Heart left ventricle (tissue), 16 donors: ENCODE results near the gene IGBP1. TPM values are rescaled to one million over a fixed set of nuclear protein-coding genes. Genes with fewer than 3 reads are reported as not detected.

ENCODE experiments used
- ATAC-seq, 4 donors: fragments of 200-7000 bp; cut with Tn5 transposase; one replicate each; pipeline ENCODE4 v1.9.1; 2020 to 2022; ENCODE audit warnings: moderate library complexity in 4 of 4, mild to moderate bottlenecking in 3 of 4, moderate number of reproducible peaks in 1 of 4
- DNase-seq, 5 donors: peaks; one replicate each; pipeline ENCODE4 v3.0.0-alpha.2; 2020
- H3K27ac ChIP-seq, 12 donors: fragments of 200-600 bp; sonication (generic) in 4 of 12; one replicate each; pipeline versions ENCODE4 v1.5.0 to v1.8.0; 2016 to 2022; ENCODE audit warnings: mild to moderate bottlenecking in 2 of 12
- H3K27me3 ChIP-seq, 9 donors: fragments of 200-600 bp; sonication (generic) in 2 of 9; one replicate each; pipeline versions ENCODE4 v1.5.1 to v1.8.0; 2016 to 2022; ENCODE audit warnings: mild to moderate bottlenecking in 3 of 9
- H3K36me3 ChIP-seq, 9 donors: fragments of 200-600 bp; sonication (generic) in 2 of 9; one replicate each; pipeline versions ENCODE4 v1.5.0 to v1.8.0; 2018 to 2022; ENCODE audit warnings: mild to moderate bottlenecking in 2 of 9
- H3K4me1 ChIP-seq, 12 donors: fragments of 200-600 bp; sonication (generic) in 4 of 12; one replicate each; pipeline versions ENCODE4 v1.5.0 to v1.8.0; 2016 to 2022; ENCODE audit warnings: mild to moderate bottlenecking in 3 of 12
- H3K4me3 ChIP-seq, 12 donors: fragments of 200-600 bp; sonication (generic) in 4 of 12; one replicate each; pipeline versions ENCODE4 v1.5.0 to v1.8.0; 2017 to 2022; ENCODE audit warnings: mild to moderate bottlenecking in 9 of 12, moderate library complexity in 4 of 12
- H3K9me3 ChIP-seq, 12 donors: fragments of 200-600 bp; sonication (generic) in 4 of 12; one replicate each; pipeline versions ENCODE4 v1.5.0 to v1.8.0; 2016 to 2022; ENCODE audit warnings: mild to moderate bottlenecking in 1 of 12
- CTCF ChIP-seq, 12 donors: fragments of 200-600 bp; sonication (generic) in 4 of 12; IDR thresholded peaks; one replicate each; pipeline versions ENCODE4 v1.5.0 to v1.8.0; 2018 to 2022; ENCODE audit warnings: antibody characterized with exemption in 12 of 12, mild to moderate bottlenecking in 5 of 12
- POLR2A ChIP-seq, 2 donors: fragments of 450-650 bp; IDR thresholded peaks; one replicate each; pipeline ENCODE4 v1.6.1; 2017; ENCODE audit warnings: antibody characterized with exemption in 2 of 2, mild to moderate bottlenecking in 2 of 2, moderate library complexity in 2 of 2
- WGBS, 4 donors: extraction: QIAGEN DNeasy Blood & Tissue Kit in 2 of 4; methylation state at CpG; one replicate each; pipeline versions ENCODE4 v1.1.5 to v1.1.7; 2013 to 2018; 5-methylcytosine and 5-hydroxymethylcytosine counted together
- intact Hi-C, 10 donors: fragments of 100-400 bp; cut with DNase I; formaldehyde crosslinking; loops; one replicate each; pipeline versions ENCODE4 v1.11.1 to v1.14.2; 2022
- polyA plus RNA-seq, 2 donors: library from polyadenylated mRNA; stranded (reverse); fragments of 200-250 nt; gene quantifications; one replicate each; pipeline ENCODE4 v1.2.3, GENCODE V29; 2013
- total RNA-seq, 9 donors: library from RNA; depleted of rRNA in 2 of 9; stranded (reverse); fragments of >200 nt in 2 of 9; fragmentation: NEBNext Ultra II Directional in 3 of 9; extraction: Animal tissue kit (Norgen Biotek cat#: 25700) in 3 of 9; gene quantifications; one replicate each; pipeline versions ENCODE4 v1.1.0 to v1.2.4, GENCODE V29; 2016 to 2023
- donor health status: ischemic (EF 13 %, LVEDD 7.1; RV severe dilation, severe dysfunction).
- donor health status: healthy with polysubstance abuse.
- donor health status: DM: no; HTN: yes; CAD: no.
- donor health status: DM: no; HTN: no; CAD: no.
- donor health status: ischemic (EF 25% LVEDD 6.9; RV normal size, moderate dysfunction).
- donor health status: ischemic (EF 25% LVEDD 5.7; RV mildly dilated, moderate dysfunction).
- donor health status: healthy.
- donor health status: DM: yes; HTN: yes; CAD: no.
- donor health status: ischemic (EF 35%, LVEDD 5.7; RV mildly dilated, moderate dysfunction).
- donor health status: nonischemic (EF 11% LVEDD 7.7; RV severe dilation, severe dysfunction).
- donor health status: DM: yes; HTN: yes; CAD: no.
- donor health status: PGD.
- donor health status: ischemic (EF 29% LVEDD 5.4; RV normal size, mild dysfunction).
- donor health status: nonischemic (EF 23%, LVEDD 6.1; RV moderate dilation, normal function).

The IGBP1 gene
- total and polyA plus RNA-seq, 11 donors: 28.2 to 56.5 (median 45.5) TPM

- TF ChIP-seq CTCF (IDR thresholded peaks at IDR 0.05): no peak
- TF ChIP-seq POLR2A (IDR thresholded peaks at IDR 0.05): no peak
- H3K4me1 ChIP-seq: peaks cover 0 to 21% (median 0%) of the 10 kb centered on the region in 12 donors
These were observed 44.5 kb upstream of the IGBP1 start for GRCh38 chrX:70088751-70089150.

GRCh38 chrX:70089604-70090297, 43.5 kb upstream of the IGBP1 start:
- H3K9me3 ChIP-seq: no peaks in the 10 kb centered on the region
- no peak for ATAC-seq
- no peak overlapping the region for H3K27ac ChIP-seq
- intact Hi-C loops: loop anchor here in 5 of 10 donors (10.0 kb wide), 4 partner anchors 475 to 665 kb away; partner anchors contain the start of gene EDA (in 1 of the 5)
- peaks cover 0 to 12% (median 0%) of the 10 kb centered on the region in 12 donors for H3K4me1 ChIP-seq
- WGBS, 4 donors: 9 to 43% (median 41%) methylated on average over 1 of the region's 1 CpG
- peaks cover 0 to 3% (median 0%) of the 10 kb centered on the region in 9 donors for H3K27me3 ChIP-seq
- peak in 1 of 5 donors; percentile 10 for DNase-seq
- TF ChIP-seq POLR2A (IDR thresholded peaks at IDR 0.05) (no peak), CTCF (IDR thresholded peaks at IDR 0.05) (no peak)
- no peak overlapping the region for H3K4me3 ChIP-seq
- H3K36me3 ChIP-seq: no peaks in the 10 kb centered on the region

More at GRCh38 chrX:70088751-70089150, 44.5 kb upstream of the IGBP1 start:
- Histone ChIP-seq H3K36me3 (no peaks in the 10 kb centered on the region), H3K27me3 (peaks cover 0 to 3% (median 0%) of the 10 kb centered on the region in 9 donors), H3K27ac (no peak overlapping the region), H3K9me3 (no peaks in the 10 kb centered on the region), H3K4me3 (no peak overlapping the region)
- ATAC-seq (no peak), DNase-seq (no peak)
- intact Hi-C loops: no loop called here

GRCh38 chrX:70092247-70092646, 41.0 kb upstream of the IGBP1 start:
- 69 to 85% (median 75%) methylated on average over 4 of the region's 4 CpGs for WGBS, 4 donors
- ATAC-seq (no peak), DNase-seq (no peak)
- H3K36me3 ChIP-seq: no peaks in the 10 kb centered on the region
- H3K4me1 ChIP-seq: peaks cover 0 to 11% (median 0%) of the 10 kb centered on the region in 12 donors
- intact Hi-C loops: loop anchor here in 5 of 10 donors (10.0 kb wide), 4 partner anchors 477 to 667 kb away; partner anchors contain the start of gene EDA (in 1 of the 5)
- H3K4me3 ChIP-seq: no peak overlapping the region
- peaks cover 0 to 3% (median 0%) of the 10 kb centered on the region in 9 donors for H3K27me3 ChIP-seq
- no peak for TF ChIP-seq CTCF (IDR thresholded peaks at IDR 0.05)
- TF ChIP-seq POLR2A (IDR thresholded peaks at IDR 0.05): no peak
- H3K9me3 ChIP-seq: no peaks in the 10 kb centered on the region
- no peak overlapping the region for H3K27ac ChIP-seq

GRCh38 chrX:70096052-70096451, 37.2 kb upstream of the IGBP1 start:
- no peaks in the 10 kb centered on the region for H3K4me1 ChIP-seq
- H3K4me3 ChIP-seq: no peak overlapping the region
- DNase-seq: no peak
- H3K9me3 ChIP-seq: no peaks in the 10 kb centered on the region
- 66 to 79% (median 72%) methylated on average over 2 of the region's 2 CpGs for WGBS, 4 donors
- H3K27ac ChIP-seq: no peak overlapping the region
- intact Hi-C loops: loop anchor here (1.0 to 10.0 kb wide), 17 partner anchors 59 to 1274 kb away; partner anchors contain the start of gene EDA (in 2 of the 10)
- TF ChIP-seq POLR2A (IDR thresholded peaks at IDR 0.05): no peak
- peak in 5 of 12 donors; percentile 10 to 37 (median 13) for TF ChIP-seq CTCF (IDR thresholded peaks at IDR 0.05)
- peaks cover 0 to 4% (median 0%) of the 10 kb centered on the region in 9 donors for H3K27me3 ChIP-seq
- no peak for ATAC-seq
- no peaks in the 10 kb centered on the region for H3K36me3 ChIP-seq
